ENCODE measurements around the gene AIFM2. TPM values are rescaled to one million over a fixed set of nuclear protein-coding genes. Genes with fewer than 3 reads are reported as not detected.

Gene AIFM2
- total and polyA plus RNA-seq, 10 of the 15 experiments (the other 5 are each of a cell fraction or from before 2014, with no cell fraction given) = 4.5 to 30.8 (median 15.6) TPM

DNA sequence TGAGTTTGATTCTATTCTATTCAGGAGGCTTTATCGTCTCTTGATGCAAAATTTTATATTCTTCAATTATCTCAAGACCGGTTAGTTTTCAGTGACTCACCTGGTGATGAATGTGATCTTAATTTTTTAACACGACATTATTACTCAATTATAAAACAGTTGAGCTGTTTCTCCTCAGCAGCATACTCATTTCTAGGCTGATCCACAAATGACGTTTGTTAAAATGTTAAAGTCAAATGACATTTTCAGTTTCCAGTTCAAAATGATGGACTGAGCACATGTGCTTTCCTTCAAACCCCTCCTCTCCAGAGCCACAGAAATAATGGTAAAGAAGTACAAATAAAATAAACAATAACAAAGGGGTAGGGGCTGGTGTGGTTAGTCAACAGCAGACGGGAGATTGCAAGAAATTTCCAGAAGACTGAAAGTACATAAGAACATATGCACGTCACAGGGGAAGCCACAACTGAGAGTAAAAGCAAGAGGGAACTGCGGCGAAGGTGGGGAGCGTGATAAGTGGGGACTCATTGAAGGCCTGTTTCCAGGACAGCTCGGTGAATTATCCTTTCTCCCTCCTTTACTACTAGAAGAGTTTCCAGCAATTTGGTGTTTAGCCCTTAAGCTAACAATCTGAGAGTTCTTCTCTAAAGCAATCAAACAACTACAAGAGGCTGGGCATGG is 69.1 kb downstream of the AIFM2 start:
- Histone ChIP-seq H3K4me3 (no peak overlapping the region), H4K20me1 (ENCODE audit: control insufficient read depth, insufficient read depth) (no peaks in the 10 kb centered on the region), H3K9ac (ENCODE audit: control insufficient read depth, insufficient read depth, low read length) (no peak overlapping the region), H3K36me3 (ENCODE audit: control insufficient read depth in 2 of 2, insufficient read depth in 2 of 2, low read length in 1 of 2) (no peaks in the 10 kb centered on the region), H3K27ac (ENCODE audit: control insufficient read depth, insufficient read depth) (no peak overlapping the region), H3K79me2 (ENCODE audit: control insufficient read depth, insufficient read depth, low read length) (no peaks in the 10 kb centered on the region), H3K4me2 (ENCODE audit: control insufficient read depth, insufficient read depth) (no peak overlapping the region), H3K9me3 (replicated peaks; ENCODE audit: control insufficient read depth, insufficient read depth, low read length) (no peaks in the 10 kb centered on the region), H2AFZ (ENCODE audit: control insufficient read depth, low read depth, low read length) (no peak overlapping the region), H3K27me3 (replicated peaks in 1 of 2; ENCODE audit: control insufficient read depth in 2 of 2, insufficient read depth in 2 of 2, low read length in 1 of 2) (peaks cover 0 to 2% of the 10 kb centered on the region in 2 experiments; a peak in 2 of 4 replicates), H3K4me1 (ENCODE audit: control insufficient read depth, insufficient read depth, low read length) (no peaks in the 10 kb centered on the region)
- WGBS (ENCODE audit: insufficient coverage, insufficient replicate concordance, low lambda C conversion rate, missing lambda C conversion rate) = 10% methylated on average over 10 of the region's 10 CpGs
- CTCF ChIA-PET = no interaction called here
- no peak for DNase-seq (ENCODE audit: low read depth, low spot score)
- TF ChIP-seq FOXK2 (IDR thresholded peaks at IDR 0.05) = no peak
- TF ChIP-seq, protein P1, sequence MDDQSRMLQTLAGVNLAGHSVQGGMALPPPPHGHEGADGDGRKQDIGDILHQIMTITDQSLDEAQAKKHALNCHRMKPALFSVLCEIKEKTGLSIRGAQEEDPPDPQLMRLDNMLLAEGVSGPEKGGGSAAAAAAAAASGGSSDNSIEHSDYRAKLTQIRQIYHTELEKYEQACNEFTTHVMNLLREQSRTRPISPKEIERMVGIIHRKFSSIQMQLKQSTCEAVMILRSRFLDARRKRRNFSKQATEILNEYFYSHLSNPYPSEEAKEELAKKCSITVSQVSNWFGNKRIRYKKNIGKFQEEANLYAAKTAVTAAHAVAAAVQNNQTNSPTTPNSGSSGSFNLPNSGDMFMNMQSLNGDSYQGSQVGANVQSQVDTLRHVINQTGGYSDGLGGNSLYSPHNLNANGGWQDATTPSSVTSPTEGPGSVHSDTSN (IDR thresholded peaks at IDR 0.05; ENCODE audit: insufficient replicate concordance, low read depth, low read length) = no peak
- no peak for TF ChIP-seq TCF3 (IDR thresholded peaks at IDR 0.05; ENCODE audit: borderline replicate concordance, insufficient read depth, low read depth, low read length)
- TF ChIP-seq HDAC2 (IDR thresholded peaks at IDR 0.05) = no peak
- no peak for TF ChIP-seq KLF5 (IDR thresholded peaks at IDR 0.05; ENCODE audit: partially characterized antibody)
- no peak for TF ChIP-seq BCL11A (IDR thresholded peaks at IDR 0.05; ENCODE audit: low read depth, low read length)
- TF ChIP-seq NBN (IDR thresholded peaks at IDR 0.05) = no peak
- no peak for TF ChIP-seq NFXL1 (IDR thresholded peaks at IDR 0.05; ENCODE audit: borderline replicate concordance)
- TF ChIP-seq, protein P2, sequence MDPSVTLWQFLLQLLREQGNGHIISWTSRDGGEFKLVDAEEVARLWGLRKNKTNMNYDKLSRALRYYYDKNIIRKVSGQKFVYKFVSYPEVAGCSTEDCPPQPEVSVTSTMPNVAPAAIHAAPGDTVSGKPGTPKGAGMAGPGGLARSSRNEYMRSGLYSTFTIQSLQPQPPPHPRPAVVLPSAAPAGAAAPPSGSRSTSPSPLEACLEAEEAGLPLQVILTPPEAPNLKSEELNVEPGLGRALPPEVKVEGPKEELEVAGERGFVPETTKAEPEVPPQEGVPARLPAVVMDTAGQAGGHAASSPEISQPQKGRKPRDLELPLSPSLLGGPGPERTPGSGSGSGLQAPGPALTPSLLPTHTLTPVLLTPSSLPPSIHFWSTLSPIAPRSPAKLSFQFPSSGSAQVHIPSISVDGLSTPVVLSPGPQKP (IDR thresholded peaks at IDR 0.05; ENCODE audit: low read depth, low read length) = no peak
- no peak for TF ChIP-seq ZNF217 (IDR thresholded peaks at IDR 0.05)
- no peak for TF ChIP-seq SREBF1 (IDR thresholded peaks at IDR 0.05; ENCODE audit: low read length)
- no peak for TF ChIP-seq RFX5 (IDR thresholded peaks at IDR 0.05; ENCODE audit: low read depth, low read length)
- TF ChIP-seq SMAD1 (IDR thresholded peaks at IDR 0.05; ENCODE audit: low read depth, partially characterized antibody) = no peak
- TF ChIP-seq, protein P3, sequence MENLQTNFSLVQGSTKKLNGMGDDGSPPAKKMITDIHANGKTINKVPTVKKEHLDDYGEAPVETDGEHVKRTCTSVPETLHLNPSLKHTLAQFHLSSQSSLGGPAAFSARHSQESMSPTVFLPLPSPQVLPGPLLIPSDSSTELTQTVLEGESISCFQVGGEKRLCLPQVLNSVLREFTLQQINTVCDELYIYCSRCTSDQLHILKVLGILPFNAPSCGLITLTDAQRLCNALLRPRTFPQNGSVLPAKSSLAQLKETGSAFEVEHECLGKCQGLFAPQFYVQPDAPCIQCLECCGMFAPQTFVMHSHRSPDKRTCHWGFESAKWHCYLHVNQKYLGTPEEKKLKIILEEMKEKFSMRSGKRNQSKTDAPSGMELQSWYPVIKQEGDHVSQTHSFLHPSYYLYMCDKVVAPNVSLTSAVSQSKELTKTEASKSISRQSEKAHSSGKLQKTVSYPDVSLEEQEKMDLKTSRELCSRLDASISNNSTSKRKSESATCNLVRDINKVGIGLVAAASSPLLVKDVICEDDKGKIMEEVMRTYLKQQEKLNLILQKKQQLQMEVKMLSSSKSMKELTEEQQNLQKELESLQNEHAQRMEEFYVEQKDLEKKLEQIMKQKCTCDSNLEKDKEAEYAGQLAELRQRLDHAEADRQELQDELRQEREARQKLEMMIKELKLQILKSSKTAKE (IDR thresholded peaks at IDR 0.05; ENCODE audit: low read depth, poor library complexity, severe bottlenecking) = no peak
- TF ChIP-seq ATF7 (IDR thresholded peaks at IDR 0.05; ENCODE audit: low read depth) = no peak
- TF ChIP-seq SUZ12 (IDR thresholded peaks at IDR 0.05; ENCODE audit: unreplicated experiment) = no peak
- POLR2A ChIA-PET = no interaction called here
- in situ Hi-C loops (cut with MboI) (no loop called here), intact Hi-C loops (cut with micrococcal nuclease; ENCODE audit: unreplicated experiment) (no loop called here)
- BruUV-seq (replicated peaks) = no TSS peak
- RAD21 ChIA-PET (ENCODE audit: unreplicated experiment) = no interaction called here
- no peak for ATAC-seq
- no peak for FAIRE-seq
- SMC1A ChIA-PET (ENCODE audit: uncharacterized antibody, unreplicated experiment) = no interaction called here

Data from GM12878 (cell line).